Tongue (tissue), 2 donors: ENCODE results near the gene PPARG. TPM values are rescaled to one million over a fixed set of nuclear protein-coding genes. Genes with fewer than 3 reads are reported as not detected.
"Not testable (repeated sequence)": the region's sequence is repeated elsewhere in the genome, so short reads cannot be mapped to it uniquely, and the experiment has no call there.

Source experiments
- DNase-seq: peaks from one replicate; pipeline ENCODE4 v3.0.0-alpha.2; 2015
- total RNA-seq: library from RNA; depleted of rRNA; stranded (reverse); fragments of >200 nt; gene quantifications from one replicate; pipeline ENCODE4 v1.2.3, GENCODE V29; 2014

Gene PPARG
- total RNA-seq, 1 donor from 2014 or later = 8.2 TPM

- DNase-seq = no peak
These were observed 9.1 kb upstream of the PPARG start for GRCh38 chr3:12279591-12280326.

GRCh38 chr3:12280357-12280806 lies 8.5 kb upstream of the PPARG start:
- no peak for DNase-seq

- DNase-seq = no peak
These were observed 4.3 kb upstream of the PPARG start for GRCh38 chr3:12284591-12284990.

GRCh38 chr3:12285003-12285555 lies 3.8 kb upstream of the PPARG start:
- no peak for DNase-seq

- DNase-seq = not testable (repeated sequence)
These were observed 3.1 kb upstream of the PPARG start for GRCh38 chr3:12285779-12286178.

GRCh38 chr3:12286504-12286903 lies 2.4 kb upstream of the PPARG start:
- DNase-seq = no peak

- no peak for DNase-seq
These were observed 1.7 kb upstream of the PPARG start for GRCh38 chr3:12286927-12287726.

GRCh38 chr3:12287727-12288181 lies 1.1 kb upstream of the PPARG start:
- DNase-seq = peak; percentile 34

GRCh38 chr3:12289524-12289923 lies 654 bp downstream of the PPARG start:
- no peak for DNase-seq

- DNase-seq = no peak
These were observed 3.9 kb downstream of the PPARG start for GRCh38 chr3:12292770-12293169.

- no peak for DNase-seq
These were observed 6.2 kb downstream of the PPARG start for GRCh38 chr3:12294885-12295580.

- DNase-seq = no peak
These were observed 7.6 kb downstream of the PPARG start for GRCh38 chr3:12296511-12296910.

GRCh38 chr3:12299026-12299425 lies 10.2 kb downstream of the PPARG start:
- no peak for DNase-seq

GRCh38 chr3:12300137-12300536 lies 11.3 kb downstream of the PPARG start:
- no peak for DNase-seq

GRCh38 chr3:12301031-12301430 lies 12.2 kb downstream of the PPARG start:
- DNase-seq = no peak

GRCh38 chr3:12301513-12301912 lies 12.6 kb downstream of the PPARG start:
- no peak for DNase-seq

- no peak for DNase-seq
These were observed 13.7 kb downstream of the PPARG start for GRCh38 chr3:12302564-12302963.

- no peak for DNase-seq
These were observed 14.7 kb downstream of the PPARG start for GRCh38 chr3:12303534-12303933.

- DNase-seq = no peak
These were observed 15.1 kb downstream of the PPARG start for GRCh38 chr3:12303993-12304392.

GRCh38 chr3:12307136-12307535 lies 18.3 kb downstream of the PPARG start:
- no peak for DNase-seq

- no peak for DNase-seq
These were observed 19.6 kb downstream of the PPARG start for GRCh38 chr3:12308517-12308916.

GRCh38 chr3:12309716-12310115 lies 20.8 kb downstream of the PPARG start:
- no peak for DNase-seq

GRCh38 chr3:12312010-12312409 lies 23.1 kb downstream of the PPARG start:
- DNase-seq = no peak
